ENCODE results near the gene CFD. TPM values are rescaled to one million over a fixed set of nuclear protein-coding genes. Genes with fewer than 3 reads are reported as not detected.

CFD gene
- total and polyA plus RNA-seq, 2 experiments from 2014 or later: 0.90 to 4.7 TPM

- no peak for TF ChIP-seq ZNF462 (CRISPR knock-in tag; IDR thresholded peaks at IDR 0.05)
- TF ChIP-seq CREB1 (CRISPR knock-in tag; IDR thresholded peaks at IDR 0.05; ENCODE audit: low read depth): no peak
- TF ChIP-seq EZH2 (IDR thresholded peaks at IDR 0.05; ENCODE audit: low read depth, unreplicated experiment): no peak
- no peak for TF ChIP-seq JUNB (IDR thresholded peaks at IDR 0.05; ENCODE audit: unreplicated experiment)
- no peak for TF ChIP-seq ZNF114 (CRISPR knock-in tag; IDR thresholded peaks at IDR 0.05)
- TF ChIP-seq ZNF331 (CRISPR knock-in tag; IDR thresholded peaks at IDR 0.05; ENCODE audit: low read depth): no peak
These were observed 46.0 kb upstream of the CFD start (continued) for GRCh38 chr19:813219-814151.

Data from GM23338 (cell line).